LHCN-M2 (cell line): ENCODE data around the gene CEACAM19. TPM values are rescaled to one million over a fixed set of nuclear protein-coding genes. Genes with fewer than 3 reads are reported as not detected.
A peak's percentile ranks its signal among the peaks of the same experiment; 100 is the strongest.
"Not testable (repeated sequence)": the region's sequence is repeated elsewhere in the genome, so short reads cannot be mapped to it uniquely, and the experiment has no call there.

Experiments used
- DNase-seq: peaks from one replicate; pipeline ENCODE4 v3.0.0-alpha.2; 2012; ENCODE audit warnings: low read depth
- polyA plus RNA-seq: library from polyadenylated mRNA; unstranded; fragments of >200 nt; gene quantifications from one replicate; pipeline ENCODE4 v1.2.1, GENCODE V29; 2012; ENCODE audit warnings: missing spikeins
- total RNA-seq: library from RNA; depleted of rRNA; stranded (reverse); fragments of >200 nt; gene quantifications from 2 replicates; pipeline ENCODE4 v1.2.3, GENCODE V29; 2014; rRNA removed

Gene CEACAM19, protein sequence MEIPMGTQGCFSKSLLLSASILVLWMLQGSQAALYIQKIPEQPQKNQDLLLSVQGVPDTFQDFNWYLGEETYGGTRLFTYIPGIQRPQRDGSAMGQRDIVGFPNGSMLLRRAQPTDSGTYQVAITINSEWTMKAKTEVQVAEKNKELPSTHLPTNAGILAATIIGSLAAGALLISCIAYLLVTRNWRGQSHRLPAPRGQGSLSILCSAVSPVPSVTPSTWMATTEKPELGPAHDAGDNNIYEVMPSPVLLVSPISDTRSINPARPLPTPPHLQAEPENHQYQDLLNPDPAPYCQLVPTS
- 0.06 and 0.13 TPM in 2 replicates for total RNA-seq
- 0.68 TPM for polyA plus RNA-seq

DNA sequence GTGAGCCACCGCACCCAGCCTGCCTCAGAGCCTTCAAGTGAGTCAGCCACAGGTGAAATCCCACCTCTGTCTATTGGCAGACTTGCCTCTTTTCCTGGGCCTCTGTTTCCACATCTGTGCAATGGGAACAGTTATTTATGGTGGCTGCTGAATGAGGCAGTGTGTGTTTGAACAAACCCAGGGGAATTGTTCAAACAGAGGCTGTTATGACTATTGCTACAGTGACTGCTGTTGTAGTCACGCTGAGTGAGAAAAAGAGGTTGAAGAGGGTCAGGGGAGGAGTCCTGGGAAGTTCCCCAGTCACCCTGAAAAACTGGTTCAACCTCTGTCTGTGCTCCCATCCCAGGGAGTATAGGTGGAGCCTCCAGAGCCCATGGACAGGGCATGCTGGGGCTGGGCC is at the start of gene CEACAM19:
Gene CEACAM19 (plus strand): TSS at position 83 of the 400 bp plus-strand sequence. CDS start 450 bp downstream, outside the sequence.
- DNase-seq, result no peak

DNA sequence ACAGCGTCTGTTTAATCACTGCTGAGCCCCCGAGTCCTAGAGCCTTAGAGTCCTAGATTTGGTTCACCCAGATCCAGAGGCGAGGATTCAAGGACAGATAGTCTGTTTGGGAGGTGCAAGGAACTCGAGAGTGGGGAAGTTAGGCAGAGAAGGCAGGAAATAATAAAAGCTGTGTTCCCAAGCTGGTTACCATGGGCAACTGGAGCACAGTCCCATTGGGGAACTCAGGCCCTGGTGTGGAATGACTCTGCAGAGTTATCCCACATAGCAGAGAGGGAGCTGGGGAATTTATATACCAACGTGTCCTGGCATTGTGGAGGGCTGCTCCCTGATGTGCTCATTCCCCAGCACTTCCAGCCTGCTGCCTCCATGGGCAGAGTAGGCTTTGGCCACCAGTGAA is 48.2 kb upstream of the CEACAM19 start:
- peak; percentile 28 for DNase-seq

DNA sequence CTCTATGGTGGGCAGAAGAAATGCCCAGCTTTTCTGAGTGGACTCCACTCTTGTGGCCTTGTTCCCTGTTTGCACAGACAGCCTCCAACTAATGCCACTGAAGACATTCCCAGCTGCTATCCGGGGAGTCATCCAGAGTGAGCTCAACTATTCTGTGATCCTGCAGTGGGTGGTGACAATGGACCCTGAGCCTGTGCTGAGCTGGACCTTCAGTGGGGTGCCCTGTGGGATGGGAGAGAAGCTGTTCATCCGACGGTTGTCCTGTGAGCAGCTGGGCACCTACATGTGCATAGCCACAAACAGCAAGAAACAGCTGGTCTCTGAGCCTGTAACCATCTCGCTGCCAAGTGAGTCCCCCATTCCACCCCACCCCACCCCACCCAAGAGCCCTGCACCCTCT is 47.7 kb upstream of the CEACAM19 start:
- peak; percentile 27 for DNase-seq

DNA sequence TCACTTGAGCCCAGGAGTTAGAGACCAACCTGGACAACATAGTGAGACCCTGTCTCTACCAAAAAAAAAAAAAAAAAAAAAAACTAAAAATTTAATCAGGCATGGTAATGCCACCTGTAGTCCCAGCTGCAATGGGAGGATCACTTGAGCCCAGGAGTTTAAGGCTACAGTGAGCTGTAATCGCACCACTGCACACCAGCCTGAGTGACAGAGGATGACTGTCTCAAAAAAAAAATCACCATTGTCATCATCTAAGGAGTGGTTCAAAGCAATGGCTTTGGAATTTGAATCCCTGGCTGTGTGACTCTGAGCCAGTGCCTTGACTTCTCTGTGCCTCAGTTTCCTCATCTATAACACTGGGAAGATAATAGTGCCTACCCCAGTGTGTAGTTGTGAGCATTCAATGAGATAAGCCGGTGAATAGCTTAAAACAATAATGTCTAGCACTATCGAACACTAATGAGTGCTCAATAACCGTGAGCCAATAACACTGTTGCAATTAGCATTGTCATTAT is 46.4 kb upstream of the CEACAM19 start:
- DNase-seq, result no peak

DNA sequence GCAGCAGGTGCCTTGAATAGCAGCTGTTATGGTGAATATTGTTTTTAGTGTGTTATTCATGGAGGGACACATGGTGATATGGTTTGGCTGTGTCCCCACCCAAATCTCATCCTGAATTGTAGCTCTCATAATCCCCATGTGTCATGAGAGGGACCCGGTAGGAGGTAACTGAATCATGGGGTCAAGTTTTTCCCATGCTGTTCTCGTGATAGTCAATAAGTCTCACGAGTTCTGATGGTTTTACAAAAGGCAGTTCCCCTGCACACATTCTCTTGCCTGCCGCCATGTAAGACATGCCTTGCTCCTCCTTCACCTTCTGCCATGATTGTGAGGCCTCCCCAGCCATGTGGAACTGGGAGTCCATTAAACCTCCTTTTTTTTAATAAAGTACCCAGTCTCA is 45.6 kb upstream of the CEACAM19 start:
- DNase-seq, result peak; percentile 72

DNA sequence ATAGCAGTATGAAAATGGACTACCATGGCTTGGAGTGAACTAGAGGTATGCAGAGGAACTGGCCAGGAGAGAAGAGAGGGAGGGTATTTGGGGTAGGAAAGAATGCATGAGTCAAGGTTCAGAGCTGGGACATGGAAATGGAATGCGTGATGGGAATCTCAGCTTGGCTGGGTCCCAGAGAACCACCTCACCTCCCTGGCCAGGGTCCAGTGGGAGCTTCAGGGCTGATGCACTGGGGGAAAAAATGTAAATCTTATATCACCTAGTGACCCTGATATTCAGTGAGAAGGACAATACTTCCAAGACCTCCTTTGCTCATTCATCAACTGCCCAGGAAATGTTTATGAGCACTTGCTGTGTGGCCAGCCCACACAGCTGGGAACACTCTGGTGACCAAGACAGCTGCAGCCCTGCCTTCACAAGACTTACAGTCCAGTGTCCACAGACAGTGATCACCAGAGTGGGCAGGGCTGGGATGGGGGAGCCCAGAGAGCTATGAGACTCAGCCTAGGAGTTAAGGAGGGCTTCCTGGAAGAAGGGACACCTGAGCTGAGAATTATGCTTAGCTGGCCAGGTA is 45.1 kb upstream of the CEACAM19 start:
- DNase-seq, result peak; percentile 79

DNA sequence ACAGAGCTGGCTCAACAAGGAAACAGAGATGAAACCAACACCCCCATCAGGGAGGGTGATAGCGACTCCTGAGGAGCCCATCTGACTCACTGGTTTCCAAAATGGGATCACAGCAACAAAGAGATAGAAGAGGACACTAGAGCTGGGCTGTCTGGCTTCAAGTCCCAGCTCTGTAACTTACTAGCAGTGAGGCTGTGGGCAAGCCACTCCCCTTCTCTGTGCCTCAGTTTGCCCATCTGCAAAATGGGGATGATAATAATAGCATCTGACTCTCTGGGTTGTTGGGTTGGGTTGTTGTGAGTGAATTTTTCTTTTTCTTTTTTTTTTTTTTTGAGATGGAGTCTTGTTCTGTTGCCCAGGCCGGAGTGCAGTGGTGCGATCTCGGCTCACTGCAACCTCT is 43.7 kb upstream of the CEACAM19 start:
- DNase-seq, result no peak

DNA sequence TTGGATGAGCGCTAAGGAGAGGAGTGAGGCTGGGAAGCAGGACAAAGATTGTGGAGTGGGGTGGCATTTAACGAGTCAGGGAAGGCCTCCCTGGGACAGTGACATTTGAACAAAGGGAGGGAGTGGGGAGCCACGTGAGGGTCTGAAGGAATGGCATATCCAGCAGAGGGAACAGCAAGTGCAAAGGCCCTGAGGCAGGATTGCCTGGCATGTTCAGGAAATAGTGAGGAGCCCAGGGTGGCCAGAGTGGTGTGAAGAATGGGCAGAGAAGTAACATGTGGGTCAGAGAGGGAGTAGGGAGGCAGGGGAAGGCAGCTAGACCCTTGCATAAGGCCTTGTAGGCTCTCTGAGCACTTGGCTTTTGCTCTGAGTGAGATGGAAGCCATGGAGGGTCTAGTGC is 42.5 kb upstream of the CEACAM19 start:
- DNase-seq, result no peak

DNA sequence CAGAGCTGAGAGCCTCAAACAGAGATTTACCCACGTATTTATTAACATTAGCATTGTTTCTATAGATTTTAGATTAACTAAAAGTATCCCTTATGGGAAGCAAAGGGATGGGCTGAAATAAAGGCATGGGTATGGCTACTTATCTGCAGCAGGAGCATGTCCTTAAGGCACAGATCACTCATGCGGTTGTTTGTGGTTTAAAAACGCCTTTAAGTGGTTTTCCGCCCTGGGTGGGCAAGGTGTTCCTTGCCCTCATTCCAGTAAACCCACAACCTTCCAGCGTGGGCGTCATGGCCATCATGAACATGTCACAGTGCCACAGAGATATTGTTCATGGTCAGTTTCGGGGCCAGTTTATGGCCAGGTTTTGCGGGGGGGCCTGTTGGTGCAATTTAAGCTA is 39.7 kb upstream of the CEACAM19 start:
- not testable (repeated sequence) for DNase-seq

DNA sequence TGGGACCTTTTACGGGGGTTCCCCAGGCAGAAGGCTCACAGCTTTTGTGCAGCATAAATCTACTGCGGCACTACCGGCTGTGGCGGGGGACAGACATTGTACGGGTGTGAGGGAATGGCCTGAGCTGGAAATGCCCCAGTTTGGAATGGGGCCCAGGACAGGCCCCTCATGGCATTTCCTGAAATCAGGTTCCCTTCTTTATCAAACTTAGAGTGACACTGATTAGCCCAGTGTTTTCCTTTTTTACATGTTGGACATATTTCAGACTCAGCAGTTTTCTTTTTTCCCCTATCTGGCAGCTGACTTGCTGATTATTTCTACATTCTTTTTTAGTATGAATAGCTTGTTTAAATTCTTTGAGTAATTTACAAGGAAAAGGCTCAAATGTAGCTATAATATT is 37.2 kb upstream of the CEACAM19 start:
- DNase-seq, result not testable (repeated sequence)

DNA sequence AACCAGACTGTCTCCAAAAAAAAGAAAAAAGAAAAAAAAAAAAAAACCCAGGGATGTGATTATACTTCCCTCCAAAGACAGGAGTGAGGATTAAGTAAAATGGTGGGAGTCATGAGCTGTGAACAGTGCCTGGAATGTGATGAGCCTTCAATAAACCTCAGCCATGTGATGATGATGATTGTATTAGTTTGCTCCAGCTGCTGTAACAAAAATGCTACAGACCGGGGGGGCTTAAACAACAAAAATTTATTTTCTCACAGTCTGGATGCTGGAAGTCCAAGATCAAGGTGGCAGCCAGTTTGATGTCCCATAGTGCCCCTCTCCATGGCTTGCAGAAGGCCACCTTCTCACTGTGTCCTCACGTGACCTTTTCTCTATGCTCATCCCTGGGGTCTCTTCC is 36.5 kb upstream of the CEACAM19 start:
- no peak for DNase-seq

DNA sequence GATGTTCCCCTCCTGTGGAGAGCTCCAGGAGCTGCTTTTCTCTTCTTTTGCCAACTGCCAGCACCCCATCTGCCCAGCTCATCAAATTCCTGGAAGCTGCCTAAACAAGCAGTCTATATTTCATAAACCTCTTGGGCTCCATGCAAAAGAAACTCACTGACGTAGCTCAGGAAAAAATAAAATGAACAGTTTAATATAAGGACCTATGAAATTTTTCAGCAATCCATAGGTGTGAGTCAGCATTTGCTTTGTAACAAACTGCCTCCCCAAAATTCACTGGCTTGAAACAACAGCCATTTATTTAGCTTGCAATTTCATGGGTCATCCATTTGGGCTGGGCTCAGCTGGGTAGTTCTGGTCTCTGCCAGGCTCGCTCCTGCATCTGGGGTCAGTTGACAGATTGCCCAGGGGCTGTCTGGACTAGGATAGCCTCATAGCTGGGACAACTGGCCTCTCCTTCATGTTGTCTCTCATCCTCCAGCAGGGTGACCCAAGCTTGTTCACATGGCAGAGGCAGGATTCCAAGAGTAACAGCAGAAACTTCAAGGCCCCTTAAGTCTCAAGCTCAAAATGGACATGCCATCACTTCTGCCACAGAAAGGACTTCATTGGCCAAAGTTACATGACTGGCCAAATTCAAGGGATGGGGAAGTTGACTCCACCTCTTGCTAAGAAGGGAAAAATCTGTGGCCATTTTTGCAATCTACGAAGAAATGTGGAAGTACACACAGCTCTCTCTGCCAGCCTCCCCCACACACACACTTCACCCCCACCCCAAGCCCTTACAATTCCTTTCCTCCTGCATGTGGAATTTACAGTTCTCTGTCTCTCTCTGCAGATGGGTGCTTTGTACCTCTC is 35.5 kb upstream of the CEACAM19 start:
- DNase-seq, result peak; percentile 30

DNA sequence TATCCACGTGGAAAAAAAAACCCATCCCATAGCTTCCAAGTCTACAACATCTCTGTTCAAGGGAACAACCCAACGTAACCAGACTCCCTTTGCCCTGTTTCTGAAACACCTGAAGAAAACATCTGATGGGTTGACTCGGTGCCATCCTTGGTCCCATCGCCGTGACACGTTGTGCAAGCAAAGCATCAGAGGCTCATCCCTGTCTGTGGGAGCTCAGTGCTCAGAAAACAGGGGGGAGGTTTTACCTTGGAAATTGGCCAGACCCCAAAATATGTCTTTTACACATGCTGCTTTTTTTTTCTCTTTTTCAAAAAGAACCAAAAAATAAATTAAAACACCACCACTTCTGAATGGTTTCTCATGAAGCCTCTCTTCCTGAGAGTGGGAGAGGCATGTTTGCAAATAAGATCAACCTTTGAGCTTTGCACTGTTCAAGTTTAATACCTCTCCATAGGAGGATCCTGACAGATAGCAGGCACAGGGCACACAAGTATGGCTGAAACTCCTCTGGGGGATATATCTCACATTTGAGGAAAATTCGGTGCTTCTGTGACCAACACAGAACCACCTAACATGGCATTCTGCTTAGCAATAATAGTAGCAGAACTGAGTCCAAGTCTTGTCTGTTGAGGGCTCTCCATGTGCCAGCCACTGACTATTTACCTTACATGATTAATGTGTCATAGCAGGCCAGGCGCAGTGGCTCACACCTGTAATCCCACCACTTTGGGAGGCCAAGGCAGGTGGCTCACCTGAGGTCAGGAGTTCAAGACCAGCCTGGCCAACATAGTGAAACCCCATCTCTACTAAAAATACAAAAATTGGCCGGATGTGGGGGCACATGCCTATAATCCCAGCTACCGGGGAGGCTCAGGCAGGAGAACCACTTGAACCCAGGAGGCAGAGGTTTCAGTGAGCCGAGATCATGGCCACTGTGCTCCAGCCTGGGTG is 34.6 kb upstream of the CEACAM19 start:
- DNase-seq, result no peak

DNA sequence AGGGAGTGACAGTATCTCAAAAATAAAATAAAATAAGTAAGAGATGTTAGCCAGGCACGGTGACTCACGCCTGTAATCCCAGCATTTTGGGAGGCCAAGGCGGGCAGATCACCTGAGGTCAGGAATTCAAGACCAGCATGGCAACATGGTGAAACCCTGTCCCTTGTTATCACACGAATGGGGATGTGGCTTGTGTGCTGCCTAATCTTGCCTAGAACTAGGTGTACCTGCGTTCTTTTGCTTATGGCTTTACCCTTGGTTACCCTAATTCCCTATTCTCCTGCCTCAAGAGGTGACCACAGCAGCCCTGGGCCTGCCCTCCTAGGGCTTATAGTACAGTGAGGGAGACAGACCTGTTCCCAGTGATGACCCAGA is 33.9 kb upstream of the CEACAM19 start:
- DNase-seq, result no peak

DNA sequence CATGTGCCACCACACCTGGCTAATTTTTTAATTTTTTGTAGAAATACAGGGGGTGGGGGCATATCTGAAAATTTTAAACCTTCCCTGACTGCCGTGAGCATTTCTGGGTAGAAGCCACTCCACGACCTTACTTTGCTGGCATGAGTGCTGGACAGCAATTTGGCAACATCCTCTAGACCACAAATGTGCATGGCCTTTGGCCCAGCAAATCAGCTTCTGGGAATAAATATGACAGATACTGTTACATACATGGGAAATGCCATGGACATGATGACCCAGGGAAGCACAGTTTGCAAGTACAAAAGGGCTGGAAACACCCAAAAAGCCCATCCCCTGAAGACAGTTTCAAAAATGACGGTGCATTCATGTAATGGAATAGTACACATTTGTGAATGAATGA is 30.8 kb upstream of the CEACAM19 start:
- DNase-seq, result peak; percentile 62

DNA sequence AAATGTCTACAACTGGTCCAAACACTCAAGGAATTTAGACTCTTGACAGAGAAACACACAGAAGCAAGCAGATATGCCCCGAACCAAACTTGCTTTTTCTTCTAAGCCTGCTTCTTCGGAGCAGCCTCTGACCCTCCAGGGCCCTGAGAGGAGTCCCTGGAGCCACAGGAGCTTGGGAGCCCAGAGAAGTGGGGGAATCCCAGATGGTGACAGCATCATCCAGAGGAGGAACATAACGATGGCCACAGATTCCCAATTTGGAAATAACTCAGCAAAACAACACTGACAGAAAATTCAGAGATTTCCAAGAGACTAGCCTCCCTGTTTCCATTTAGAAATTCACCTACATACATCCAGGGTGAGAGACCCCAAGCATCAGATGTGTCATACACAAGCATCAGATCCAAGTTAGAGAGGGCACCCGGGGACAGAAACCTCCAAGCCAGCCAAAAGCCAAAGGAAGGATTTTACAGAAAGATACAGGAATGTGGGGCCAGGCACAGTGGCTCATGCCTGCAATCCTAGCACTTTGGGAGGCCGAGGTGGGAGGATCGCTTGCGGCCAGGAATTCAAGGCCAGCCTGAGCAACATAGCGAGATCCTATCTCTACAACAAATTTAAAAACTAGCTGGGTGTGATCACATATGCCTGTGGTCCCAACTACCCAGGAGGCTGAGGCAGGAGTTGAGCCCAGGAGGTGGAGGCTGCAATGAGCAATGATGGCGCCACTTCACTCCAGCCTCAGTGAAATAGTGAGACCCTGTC is 29.6 kb upstream of the CEACAM19 start:
- DNase-seq, result no peak

DNA sequence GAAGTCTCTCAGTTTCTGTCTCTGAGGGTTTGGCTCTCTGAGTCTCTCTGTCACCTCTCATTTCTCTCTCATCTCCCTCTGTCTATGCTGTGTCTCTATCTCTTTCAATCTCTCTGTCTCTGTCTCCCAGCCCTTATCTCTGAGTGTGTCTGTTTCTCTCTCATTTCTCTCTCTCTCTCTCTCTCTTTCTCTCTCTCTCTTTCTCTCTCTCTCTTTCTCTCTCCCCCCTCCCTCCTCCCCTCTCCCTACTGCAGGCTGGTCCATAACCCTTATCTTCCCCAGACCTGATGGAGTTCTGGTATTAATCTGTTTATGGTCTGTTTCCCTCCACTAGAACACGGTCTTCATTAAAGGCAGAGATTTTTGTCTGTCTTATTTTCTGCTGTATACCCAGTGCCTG is 28.9 kb upstream of the CEACAM19 start:
- DNase-seq, result no peak

DNA sequence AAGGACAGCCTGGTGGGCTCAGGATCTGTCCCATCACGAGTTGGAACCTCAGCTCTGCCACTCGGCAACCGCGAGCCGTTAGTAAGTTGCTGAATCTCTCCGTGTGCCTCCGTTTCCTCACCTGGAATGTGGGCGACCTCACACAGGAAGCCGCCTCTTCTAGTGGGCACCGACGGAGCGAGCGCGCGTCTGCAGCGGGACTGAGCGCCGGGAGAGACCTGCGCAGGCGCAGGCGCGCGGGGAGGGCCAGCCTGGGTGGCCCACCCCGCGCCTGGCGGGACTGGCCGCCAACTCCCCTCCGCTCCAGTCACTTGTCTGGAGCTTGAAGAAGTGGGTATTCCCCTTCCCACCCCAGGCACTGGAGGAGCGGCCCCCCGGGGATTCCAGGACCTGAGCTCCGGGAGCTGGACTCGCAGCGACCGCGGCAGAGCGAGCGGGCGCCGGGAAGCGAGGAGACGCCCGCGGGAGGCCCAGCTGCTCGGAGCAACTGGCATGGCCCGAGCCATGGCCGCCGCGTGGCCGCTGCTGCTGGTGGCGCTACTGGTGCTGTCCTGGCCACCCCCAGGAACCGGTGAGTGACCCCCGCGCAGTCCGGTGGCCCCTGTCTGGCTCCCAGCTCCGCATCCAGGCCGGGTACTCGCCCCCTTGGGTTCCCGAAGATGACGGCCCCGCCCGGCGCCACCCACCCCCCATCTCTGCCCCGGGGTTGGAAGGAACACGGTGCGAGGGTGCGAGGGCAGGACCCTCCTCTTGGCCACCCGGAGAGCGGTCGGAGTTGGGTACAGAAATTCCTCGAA is 27.5 kb upstream of the CEACAM19 start, which contains the start of gene PVR:
Gene PVR (plus strand): TSS at position 306 of the 797 bp plus-strand sequence. CDS start 187 bp downstream, at position 493.
- DNase-seq, result peak; percentile 54

DNA sequence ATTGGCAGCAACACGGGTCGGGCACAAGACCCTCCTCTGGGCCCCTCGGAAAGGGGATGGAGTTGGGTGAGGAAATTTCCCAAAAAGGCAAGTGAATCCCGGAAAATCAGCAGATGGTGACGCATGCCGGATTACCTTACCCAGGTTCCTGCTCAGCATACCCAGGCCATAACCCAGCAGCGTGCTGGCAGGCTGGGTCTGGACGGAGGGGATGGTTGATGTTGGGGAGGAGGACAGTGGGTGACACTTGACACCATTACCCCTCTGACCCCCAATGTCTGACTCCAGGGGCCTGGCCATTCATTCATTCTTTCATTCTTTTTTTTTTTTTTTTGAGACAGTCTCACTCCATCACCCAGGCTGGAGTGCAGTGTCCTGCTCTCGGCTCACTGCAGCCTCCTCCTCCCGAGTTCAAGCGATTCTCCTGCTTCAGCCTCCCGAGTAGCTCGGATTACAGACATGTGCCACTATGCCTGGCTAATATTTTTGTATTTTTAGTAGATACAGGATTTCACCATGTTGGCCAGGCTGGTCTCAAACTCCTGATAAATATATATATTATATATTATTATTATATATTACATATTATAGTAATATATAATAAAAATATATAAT is 26.8 kb upstream of the CEACAM19 start:
- peak; percentile 43 for DNase-seq
